ENCODE data around the gene FOXP1.

Gene FOXP1

GRCh38 chr3:71211083-71211482 lies 372.4 kb downstream of the FOXP1 start:
- no peak for DNase-seq (ENCODE audit: low read depth in 2 of 2)

DNA sequence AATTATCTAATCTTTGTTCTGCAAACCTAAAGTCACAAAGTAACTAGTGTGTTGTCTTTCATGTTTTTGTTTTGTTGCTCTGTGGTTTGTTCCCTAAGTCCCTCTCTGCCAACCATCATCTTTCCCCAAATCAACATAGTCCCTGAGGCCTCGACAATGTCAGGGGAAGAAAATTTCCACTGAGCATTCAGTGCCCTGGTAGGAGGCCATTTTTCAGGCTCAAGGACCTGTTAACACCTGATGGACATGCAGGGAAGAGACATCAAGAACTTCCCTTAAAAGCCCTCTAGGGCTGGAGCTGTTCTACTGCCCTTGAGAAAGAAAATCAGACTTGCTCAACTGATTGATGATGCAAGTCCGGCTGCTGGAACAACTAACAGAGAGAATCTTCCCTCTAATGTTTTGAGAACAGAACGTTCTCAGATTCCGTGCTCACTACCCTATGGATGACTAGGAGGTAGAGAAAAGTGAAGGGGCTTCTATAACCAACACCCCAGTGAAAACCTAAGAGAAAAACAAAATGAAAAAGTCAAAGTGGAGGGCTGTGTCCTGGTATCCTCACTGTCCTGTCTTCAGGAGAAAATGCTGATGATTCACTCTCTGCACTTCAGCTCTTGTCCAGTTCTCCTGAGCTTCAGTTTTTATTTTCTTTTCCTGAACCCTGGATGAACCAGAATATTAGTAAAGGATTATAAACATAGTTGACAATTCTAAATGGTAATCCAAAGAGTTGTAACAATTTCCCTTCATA lies 373.1 kb downstream of the FOXP1 start:
- DNase-seq (ENCODE audit: low read depth in 2 of 2), result peak in 1 of 2 experiments; percentile 22

DNA sequence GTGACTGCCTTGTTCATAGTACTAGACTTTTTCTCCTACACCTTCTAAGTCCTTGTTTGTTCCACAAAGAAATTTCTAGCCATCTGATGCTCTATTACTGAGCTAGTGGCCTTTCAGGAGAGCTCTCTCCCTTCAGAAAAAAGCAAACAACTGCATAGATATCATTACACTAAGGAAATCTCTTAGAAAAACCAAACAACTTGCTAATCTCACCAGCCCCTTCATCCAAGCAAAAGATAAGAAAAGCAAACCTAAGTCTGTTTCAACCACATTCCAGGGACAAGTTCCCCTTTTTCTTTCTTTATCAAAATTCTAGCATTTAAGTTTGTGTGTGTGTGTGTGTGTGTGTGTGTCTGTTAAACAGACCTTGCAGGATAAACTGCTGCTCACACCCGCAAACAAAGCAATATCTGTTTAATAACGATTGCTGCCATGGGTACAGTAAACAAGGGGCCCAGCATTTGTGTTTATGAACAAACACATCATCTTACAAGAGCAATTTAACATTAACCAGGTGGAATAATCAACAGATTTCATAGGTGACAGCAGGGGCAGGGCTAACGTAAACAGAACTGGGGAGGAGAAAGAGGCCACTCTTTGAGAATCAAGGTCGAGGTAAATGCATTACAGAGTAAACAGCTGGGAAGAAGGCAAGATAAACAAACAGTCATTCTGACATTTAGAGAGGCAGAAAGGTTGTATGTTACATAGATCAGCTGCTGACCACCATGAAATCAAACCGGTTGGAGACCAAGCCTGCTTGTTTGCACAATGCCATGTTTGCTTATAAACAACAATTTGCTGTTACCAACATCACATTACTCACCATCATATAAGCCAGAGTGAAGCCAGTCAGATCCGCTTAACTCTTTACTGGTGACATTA lies 375.1 kb downstream of the FOXP1 start:
- no peak for DNase-seq (ENCODE audit: low read depth in 2 of 2)

GRCh38 chr3:71207632-71208031 lies 375.9 kb downstream of the FOXP1 start:
- DNase-seq (ENCODE audit: low read depth in 2 of 2), result no peak

GRCh38 chr3:71206305-71207165 lies 377.0 kb downstream of the FOXP1 start:
- no peak for DNase-seq (ENCODE audit: low read depth in 2 of 2)

- no peak for DNase-seq (ENCODE audit: low read depth in 2 of 2)
Measured at GRCh38 chr3:71203727-71204488, 379.6 kb downstream of the FOXP1 start.

- no peak for DNase-seq (ENCODE audit: low read depth in 2 of 2)
Measured at GRCh38 chr3:71202848-71203533, 380.5 kb downstream of the FOXP1 start.

DNA sequence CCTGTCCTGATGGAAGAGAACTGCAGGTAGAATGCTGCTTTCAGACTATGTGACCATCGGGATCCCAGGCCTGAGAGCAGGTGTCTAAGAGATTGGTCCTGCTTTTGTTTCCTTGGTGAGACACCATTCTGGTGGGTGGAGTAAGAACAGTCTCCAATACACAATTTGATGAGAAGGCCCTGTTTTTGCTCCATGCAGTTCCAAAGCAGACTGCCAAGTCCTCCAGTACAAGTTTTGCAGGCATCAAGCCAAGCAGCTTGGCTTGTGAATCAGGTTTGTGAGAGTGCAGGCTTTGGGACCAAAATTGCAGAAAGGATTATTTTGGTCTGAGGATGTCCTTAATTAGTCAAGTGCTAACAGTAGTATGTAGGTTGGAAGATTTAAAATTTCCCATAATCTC lies 381.6 kb downstream of the FOXP1 start:
- DNase-seq (ENCODE audit: low read depth in 2 of 2), result peak; percentile 40 to 44

DNA sequence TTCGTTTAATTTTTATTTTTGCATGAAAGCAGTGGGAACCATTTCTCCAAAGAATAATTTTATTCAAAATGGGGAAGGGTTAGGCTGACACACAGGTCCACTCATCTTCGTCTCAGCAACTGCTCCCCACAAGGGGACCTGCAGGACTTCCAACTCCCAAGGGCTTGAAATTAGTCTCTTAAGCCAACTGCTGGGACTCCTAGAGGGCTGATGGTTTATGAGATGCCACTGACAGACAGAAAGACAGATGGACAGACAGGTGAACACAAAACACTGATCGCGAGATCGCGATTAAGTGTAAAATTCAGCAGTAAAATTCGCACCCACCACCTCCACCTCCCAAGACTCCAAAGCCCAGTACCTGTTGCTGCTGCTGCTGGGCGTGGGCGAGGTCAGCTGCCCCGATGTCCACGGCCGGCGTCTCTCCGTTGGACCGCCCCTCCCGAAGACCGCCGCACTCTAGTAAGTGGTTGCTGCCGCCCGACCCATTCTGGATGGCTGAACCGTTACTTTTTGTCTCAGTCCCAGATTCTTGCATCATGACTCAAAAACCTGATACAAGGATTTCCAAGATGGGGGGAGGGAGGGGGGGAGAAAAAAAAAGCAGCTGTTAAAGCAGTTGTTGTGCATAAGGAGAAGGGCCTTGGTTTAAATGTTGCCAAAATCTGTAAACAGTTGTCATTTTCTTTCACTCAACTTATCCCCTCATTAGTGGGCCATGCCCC lies 385.5 kb downstream of the FOXP1 start:
- DNase-seq (ENCODE audit: low read depth in 2 of 2), result no peak

- DNase-seq (ENCODE audit: low read depth in 2 of 2), result peak; percentile 50 to 53
Measured at GRCh38 chr3:71195492-71195891, 388.0 kb downstream of the FOXP1 start.

DNA sequence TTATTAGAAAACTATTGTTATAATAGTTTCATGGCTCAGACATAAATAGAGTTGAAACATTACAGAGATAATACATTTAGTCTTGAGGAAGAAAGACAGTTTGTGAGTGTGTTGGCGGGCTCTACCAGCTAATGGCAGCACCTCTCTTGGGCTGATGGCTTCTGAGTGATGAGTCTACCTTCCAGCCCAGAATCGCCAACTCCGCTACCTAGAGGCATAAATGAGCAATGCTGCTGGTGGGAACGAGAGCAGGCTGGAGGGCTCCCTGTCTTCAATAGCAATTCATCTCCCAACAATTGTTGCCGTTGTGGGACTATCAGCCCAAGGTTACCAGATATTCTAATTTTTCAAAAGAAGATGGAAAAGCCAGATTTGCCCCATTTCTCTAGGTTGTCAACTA lies 388.7 kb downstream of the FOXP1 start:
- DNase-seq (ENCODE audit: low read depth in 2 of 2), result no peak

GRCh38 chr3:71191031-71191482 lies 392.5 kb downstream of the FOXP1 start:
- no peak for DNase-seq (ENCODE audit: low read depth in 2 of 2)

- no peak for DNase-seq (ENCODE audit: low read depth in 2 of 2)
Measured at GRCh38 chr3:71189480-71189879, 394.0 kb downstream of the FOXP1 start.

DNA sequence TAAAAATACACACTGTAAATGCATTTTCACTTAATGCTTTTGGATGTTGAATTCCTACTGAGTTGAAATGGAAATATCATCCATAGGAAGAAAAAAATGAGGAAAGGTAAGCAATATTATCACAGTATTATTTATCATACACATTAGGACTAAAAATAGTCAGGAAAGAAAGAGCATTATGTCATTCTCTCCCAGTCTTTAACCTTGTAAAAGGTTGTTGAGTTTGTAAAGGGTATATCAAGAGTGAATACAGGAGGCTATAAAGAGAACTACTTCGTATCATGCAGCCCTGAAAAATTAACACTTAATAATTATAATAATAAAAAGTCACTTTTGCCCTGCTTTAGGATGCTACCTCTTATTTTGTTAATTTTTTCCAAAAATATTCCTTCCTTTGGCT lies 395.8 kb downstream of the FOXP1 start:
- DNase-seq (ENCODE audit: low read depth in 2 of 2), result no peak

DNA sequence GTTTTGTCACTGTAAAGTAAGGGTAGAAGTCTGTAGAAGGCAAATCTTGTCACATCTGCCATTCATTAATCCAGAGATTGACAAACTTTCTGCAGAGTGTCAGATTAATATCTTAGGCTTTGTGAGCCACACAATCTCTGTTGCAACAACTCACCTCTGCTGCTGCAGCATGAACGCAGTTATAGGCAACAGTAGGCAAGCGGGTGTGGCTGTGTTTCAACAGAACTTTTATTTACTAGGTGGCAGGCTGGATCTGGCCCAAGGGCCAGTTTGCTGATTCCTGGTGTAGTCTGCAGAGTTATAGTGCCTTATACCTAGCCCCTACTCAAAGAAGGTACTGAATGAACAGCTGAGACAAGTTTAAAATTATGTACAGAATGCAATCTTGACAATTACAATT lies 396.7 kb downstream of the FOXP1 start:
- no peak for DNase-seq (ENCODE audit: low read depth in 2 of 2)

DNA sequence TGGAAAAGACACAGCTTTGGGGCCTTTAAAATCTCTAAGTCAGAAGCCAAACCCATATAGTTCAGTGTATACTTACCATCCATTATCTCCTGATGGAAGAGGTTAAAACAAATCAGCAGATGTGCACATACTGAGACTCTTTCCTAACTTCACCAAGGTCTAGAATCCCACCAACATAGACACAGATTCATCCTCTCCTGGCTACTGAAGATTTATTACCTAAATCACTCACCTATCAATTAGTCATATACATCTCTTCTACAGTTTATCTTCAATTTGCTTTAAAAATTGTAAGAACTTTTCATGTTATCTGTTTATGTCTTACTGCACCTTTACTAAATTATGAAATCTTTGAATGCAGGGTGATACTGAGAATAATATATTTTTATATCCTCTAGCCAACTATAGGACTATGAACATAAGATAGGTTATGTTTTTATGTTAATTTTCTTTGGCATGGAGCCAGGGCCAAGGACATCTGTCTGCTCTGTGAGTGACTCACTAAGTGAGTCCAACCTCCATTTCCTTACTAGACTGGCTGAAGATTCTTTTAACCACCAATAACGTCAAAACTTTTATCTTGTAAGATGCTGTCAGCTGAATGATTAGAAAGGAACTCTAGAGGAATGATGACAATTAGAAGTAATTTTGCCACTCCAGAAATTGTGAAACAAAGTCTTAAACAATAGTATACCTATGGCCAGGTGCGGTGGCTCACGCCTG lies 397.6 kb downstream of the FOXP1 start:
- no peak for DNase-seq (ENCODE audit: low read depth in 2 of 2)

- no peak for DNase-seq (ENCODE audit: low read depth in 2 of 2)
Measured at GRCh38 chr3:71184252-71184651, 399.3 kb downstream of the FOXP1 start.

GRCh38 chr3:71183549-71183948 lies 400.0 kb downstream of the FOXP1 start:
- DNase-seq (ENCODE audit: low read depth in 2 of 2), result no peak

GRCh38 chr3:71180524-71180923 lies 403.0 kb downstream of the FOXP1 start:
- DNase-seq (ENCODE audit: low read depth in 2 of 2), result no peak

Measured in fibroblast of skin of left biceps (primary cell).